Testis (tissue), 3 donors: ENCODE data around the gene SHOC2. TPM values are rescaled to one million over a fixed set of nuclear protein-coding genes. Genes with fewer than 3 reads are reported as not detected.
A peak's percentile ranks its signal among the peaks of the same experiment; 100 is the strongest.

Experiments used
- DNase-seq: peaks from one replicate; pipeline ENCODE4 v3.0.0-alpha.2; 2019
- H3K27ac ChIP-seq, 2 donors: fragments of 200-600 bp; sonication (generic); one replicate each; pipeline ENCODE4 v1.5.1; 2019
- H3K27me3 ChIP-seq: fragments of 200-600 bp; sonication (generic); one replicate; pipeline ENCODE4 v1.5.1; 2019
- H3K36me3 ChIP-seq: fragments of 200-600 bp; sonication (generic); one replicate; pipeline ENCODE4 v1.5.1; 2017; ENCODE audit warnings: low read depth; ENCODE audit errors: missing control alignments
- H3K4me1 ChIP-seq: fragments of 200-600 bp; sonication (generic); one replicate; pipeline ENCODE4 v1.5.1; 2019
- H3K4me3 ChIP-seq, 2 donors: fragments of 200-600 bp; sonication (generic); one replicate each; pipeline ENCODE4 v1.5.1; 2017 to 2019
- H3K9me3 ChIP-seq: fragments of 200-600 bp; sonication (generic); one replicate; pipeline ENCODE4 v1.5.1; 2017
- CTCF ChIP-seq, 3 experiments: fragments of 450-650 bp in 2 of 3; fragments of 200-600 bp in 1 of 3; sonication (generic) in 1 of 3; IDR thresholded peaks; one replicate each; pipeline ENCODE4 v1.5.1; 2016 to 2019; ENCODE audit warnings: antibody characterized with exemption in 3 of 3, mild to moderate bottlenecking in 2 of 3, moderate library complexity in 1 of 3
- POLR2A ChIP-seq: fragments of 450-650 bp; IDR thresholded peaks from one replicate; pipeline ENCODE4 v1.6.1; 2017; ENCODE audit warnings: antibody characterized with exemption, mild to moderate bottlenecking, moderate library complexity
- WGBS, 2 donors: methylation state at CpG; one replicate each; pipeline ENCODE4 v1.1.5; 2018; 5-methylcytosine and 5-hydroxymethylcytosine counted together
- intact Hi-C: fragments of 100-400 bp; cut with DNase I; formaldehyde crosslinking; loops from one replicate; pipeline ENCODE4 v1.15.1; 2023; ENCODE audit warnings: low total_unique reads
- polyA plus RNA-seq: library from polyadenylated mRNA; stranded (reverse); fragments of 350-450 nt; fragmentation: Illumina TruSeq; extraction: RNeasy Lipid Tissue Mini Kit (QIAGEN cat#74804); gene quantifications from one replicate; pipeline ENCODE4 v1.2.3, GENCODE V29; 2014; ENCODE audit warnings: low read depth, low replicate concordance; ENCODE audit not compliant: insufficient read depth
- total RNA-seq, 2 donors: library from RNA; depleted of rRNA; stranded (reverse); fragments of >200 nt; gene quantifications; one replicate each; pipeline ENCODE4 v1.2.3, GENCODE V29; 2016

Gene SHOC2
- total and polyA plus RNA-seq, 3 donors from 2014 or later, result 61.5 to 104 (median 91.1) TPM

DNA sequence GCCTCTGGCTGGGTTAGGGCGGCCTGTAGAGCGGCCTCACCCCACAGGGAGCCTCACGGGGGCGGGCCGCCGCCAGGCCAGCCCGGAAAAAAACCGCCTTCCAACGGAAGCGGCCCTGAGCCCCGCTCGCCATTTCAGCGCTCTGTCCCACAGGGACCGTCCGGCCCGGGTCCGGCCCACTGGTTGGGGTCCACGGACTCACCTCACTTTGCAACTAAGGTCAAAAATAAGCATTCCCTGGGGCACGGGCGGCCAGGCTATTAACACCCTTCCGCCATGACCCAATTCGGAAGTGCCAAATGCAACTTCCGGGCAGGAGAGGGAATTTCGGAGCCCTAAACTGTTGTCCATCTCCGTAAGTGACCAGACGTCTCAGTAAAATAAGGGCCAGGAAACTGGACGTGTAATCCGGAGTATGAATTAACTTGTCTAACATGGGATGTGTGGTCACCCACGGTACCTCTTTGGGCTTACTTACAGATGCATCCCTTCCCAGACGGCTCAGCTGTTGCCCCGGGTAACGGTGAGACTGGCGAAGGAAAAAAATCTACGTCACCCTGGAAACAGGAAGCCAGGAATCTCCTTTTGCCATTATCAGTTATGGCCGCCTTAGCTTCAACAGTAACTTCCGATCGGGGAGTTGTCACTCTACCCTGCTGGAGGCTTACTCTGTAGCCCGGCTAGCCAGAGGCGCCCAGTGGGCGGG, 608 bp upstream of the SHOC2 start, which contains the start of gene BBIP1:
TSS of gene BBIP1 (minus strand) at position 538 of the 706 bp plus-strand sequence. CDS start 1,023 bp downstream, outside the sequence.
- intact Hi-C loops, result no loop called here

DNA sequence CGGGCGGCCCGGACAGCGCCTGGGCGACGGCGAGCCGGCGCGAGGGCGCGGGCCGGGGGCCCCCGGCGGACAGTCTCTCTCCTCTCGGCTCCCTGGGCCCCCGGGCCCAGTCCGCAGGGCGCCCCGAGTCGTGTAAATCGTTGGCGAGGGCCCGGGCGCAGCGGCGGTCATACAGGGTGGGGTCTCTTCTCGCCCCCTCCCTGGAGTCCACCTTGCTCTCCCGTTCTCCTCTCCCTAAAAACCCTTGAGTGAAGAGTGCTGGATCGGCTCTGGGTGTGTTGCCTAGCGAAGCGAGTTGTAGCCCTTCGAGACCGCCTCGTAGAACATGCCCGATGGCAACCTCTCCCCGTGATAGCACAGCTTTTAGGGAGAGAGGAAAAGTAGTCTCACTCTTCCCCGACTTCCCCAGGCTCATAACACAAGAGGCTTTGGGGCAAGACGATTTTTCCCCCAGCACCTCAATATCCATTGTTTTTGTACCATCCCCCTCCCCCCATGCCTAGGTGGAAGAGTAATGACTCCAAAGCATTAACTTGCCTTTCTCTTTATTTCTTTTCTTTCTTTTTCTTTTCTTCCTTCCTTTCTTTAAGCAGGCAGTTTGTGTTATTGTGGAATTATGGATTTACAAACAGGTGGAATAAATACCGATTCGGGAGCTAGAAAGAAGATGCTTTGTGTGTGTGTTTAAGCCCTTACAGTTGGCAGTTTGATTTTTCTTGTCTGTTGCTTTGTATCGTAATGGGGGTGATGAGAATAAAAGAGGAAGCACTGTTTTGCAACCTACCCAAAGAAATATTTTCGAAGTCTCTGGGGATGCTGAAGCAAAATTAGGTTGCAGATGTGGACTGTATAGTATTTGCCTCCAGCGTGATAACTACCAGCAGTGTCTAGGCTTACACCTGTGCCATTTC, 822 bp downstream of the SHOC2 start:
- Histone ChIP-seq H3K9me3 (no peaks in the 10 kb centered on the region), H3K4me1 (peaks cover 17% of the 10 kb centered on the region), H3K36me3 (no peaks in the 10 kb centered on the region), H3K27me3 (no peaks in the 10 kb centered on the region), H3K27ac (peak overlapping the region; percentile 94 to 97), H3K4me3 (peak overlapping the region; percentile 75 to 78)
- intact Hi-C loops, result no loop called here
- DNase-seq, result peak; percentile 44
- 0 to 1% methylated on average over 17 to 31 of the region's 44 CpGs for WGBS, 2 donors
- TF ChIP-seq POLR2A (no peak), CTCF (IDR thresholded peaks at IDR 0.05) (no peak)

More for the DNA sequence above, 608 bp upstream of the SHOC2 start, which contains the start of gene BBIP1:
- Histone ChIP-seq H3K9me3 (no peaks in the 10 kb centered on the region), H3K4me3 (peak within 1 kb of the TSS; percentile 75 to 78), H3K4me1 (peaks cover 11% of the 10 kb centered on the region), H3K36me3 (no peaks in the 10 kb centered on the region), H3K27me3 (no peaks in the 10 kb centered on the region), H3K27ac (peak within 1 kb of the TSS; percentile 95 to 97)
- WGBS, 2 donors, result 0 to 1% methylated on average over 29 to 40 of the region's 40 CpGs
- DNase-seq, result no peak
- TF ChIP-seq POLR2A, result no peak
- TF ChIP-seq CTCF (IDR thresholded peaks at IDR 0.05), result no peak

DNA sequence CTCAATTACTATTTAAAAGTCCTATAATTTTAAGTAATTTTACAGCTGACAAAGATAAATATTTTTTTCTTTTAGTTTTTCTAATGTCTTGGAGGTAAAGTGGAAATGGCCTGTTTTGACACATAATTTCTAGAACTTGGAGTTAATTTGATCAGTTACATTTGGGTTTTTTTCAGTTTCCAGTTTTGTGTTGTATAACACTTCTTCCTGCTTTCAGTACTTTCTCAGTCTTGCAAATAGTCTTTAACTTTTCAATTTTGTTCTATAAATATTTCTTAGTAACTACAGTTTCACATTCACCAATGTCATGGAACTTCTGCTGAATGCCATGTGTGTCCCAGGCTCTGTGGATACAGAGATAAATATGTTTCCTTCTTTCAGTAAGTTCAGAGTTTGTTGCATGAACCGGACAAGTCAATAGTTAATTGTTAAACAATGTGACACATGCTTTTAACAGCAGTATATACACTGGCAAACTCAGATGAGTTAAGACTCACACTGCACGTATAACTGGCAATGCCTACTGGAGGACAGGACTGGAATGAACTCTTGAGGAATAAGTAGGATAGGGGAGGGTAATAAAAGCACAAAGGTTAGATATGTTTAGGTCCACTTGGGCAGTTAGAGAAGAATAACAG, 4.6 kb downstream of the SHOC2 start:
- H3K4me3 ChIP-seq, result no peak overlapping the region
- no peak for DNase-seq
- no peaks in the 10 kb centered on the region for H3K36me3 ChIP-seq
- TF ChIP-seq POLR2A (no peak), CTCF (IDR thresholded peaks at IDR 0.05) (no peak)
- peaks cover 23% of the 10 kb centered on the region for H3K4me1 ChIP-seq
- H3K27me3 ChIP-seq, result no peaks in the 10 kb centered on the region
- no peak overlapping the region for H3K27ac ChIP-seq
- 50 to 57% methylated on average over 2 of the region's 2 CpGs for WGBS, 2 donors
- H3K9me3 ChIP-seq, result no peaks in the 10 kb centered on the region
- intact Hi-C loops, result no loop called here

DNA sequence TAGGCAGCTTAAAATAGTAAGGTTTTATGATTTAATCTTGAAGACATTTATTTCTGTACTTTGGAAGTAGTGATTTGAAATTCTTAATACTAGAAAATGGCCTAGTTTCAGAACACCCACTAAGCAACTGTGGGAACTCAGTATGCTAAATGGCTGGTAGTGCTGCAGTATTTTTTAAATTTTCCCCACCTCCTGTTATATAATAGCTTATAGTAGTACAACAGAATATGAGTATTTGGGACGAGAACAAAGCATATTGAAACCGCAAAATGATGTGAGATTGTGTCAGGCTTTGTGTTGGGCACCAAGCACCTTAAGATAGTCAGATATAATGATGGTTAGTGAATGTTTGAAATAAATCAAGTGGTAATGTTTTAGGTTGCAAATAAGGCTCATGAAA, 8.1 kb downstream of the SHOC2 start:
- H3K27me3 ChIP-seq, result no peaks in the 10 kb centered on the region
- H3K27ac ChIP-seq, result peak overlapping the region in 1 of 2 donors; percentile 26
- H3K4me1 ChIP-seq, result peaks cover 31% of the 10 kb centered on the region
- no peak for TF ChIP-seq POLR2A
- no peak for TF ChIP-seq CTCF (IDR thresholded peaks at IDR 0.05)
- no peak for DNase-seq
- whole genome bisulfite sequencing, 2 donors, result 79 to 80% methylated on average over 2 of the region's 2 CpGs
- no peaks in the 10 kb centered on the region for H3K36me3 ChIP-seq
- intact Hi-C loops, result no loop called here
- H3K4me3 ChIP-seq, result no peak overlapping the region
- H3K9me3 ChIP-seq, result no peaks in the 10 kb centered on the region
